Glomerular endothelial cell (primary cell): ENCODE results near the gene SNRPA. TPM values are rescaled to one million over a fixed set of nuclear protein-coding genes. Genes with fewer than 3 reads are reported as not detected.
"Not testable (repeated sequence)": the region's sequence is repeated elsewhere in the genome, so short reads cannot be mapped to it uniquely, and the experiment has no call there.

Experiments used
- DNase-seq: peaks from one replicate; pipeline ENCODE4 v3.0.0-alpha.2; 2011; ENCODE audit warnings: low read depth, low spot score; ENCODE audit errors: extremely low read depth
- total RNA-seq: library from RNA; depleted of rRNA; stranded (reverse); fragments of >200 nt; gene quantifications from 2 replicates; pipeline ENCODE4 v1.2.3, GENCODE V29; 2015

The SNRPA gene
- total RNA-seq, 1 donor from 2014 or later: 85.2 TPM

- no peak for DNase-seq
Observed at GRCh38 chr19:40775632-40776022, 24.6 kb downstream of the SNRPA start.

- DNase-seq: no peak
Observed at GRCh38 chr19:40776364-40776763, 25.4 kb downstream of the SNRPA start.

DNA sequence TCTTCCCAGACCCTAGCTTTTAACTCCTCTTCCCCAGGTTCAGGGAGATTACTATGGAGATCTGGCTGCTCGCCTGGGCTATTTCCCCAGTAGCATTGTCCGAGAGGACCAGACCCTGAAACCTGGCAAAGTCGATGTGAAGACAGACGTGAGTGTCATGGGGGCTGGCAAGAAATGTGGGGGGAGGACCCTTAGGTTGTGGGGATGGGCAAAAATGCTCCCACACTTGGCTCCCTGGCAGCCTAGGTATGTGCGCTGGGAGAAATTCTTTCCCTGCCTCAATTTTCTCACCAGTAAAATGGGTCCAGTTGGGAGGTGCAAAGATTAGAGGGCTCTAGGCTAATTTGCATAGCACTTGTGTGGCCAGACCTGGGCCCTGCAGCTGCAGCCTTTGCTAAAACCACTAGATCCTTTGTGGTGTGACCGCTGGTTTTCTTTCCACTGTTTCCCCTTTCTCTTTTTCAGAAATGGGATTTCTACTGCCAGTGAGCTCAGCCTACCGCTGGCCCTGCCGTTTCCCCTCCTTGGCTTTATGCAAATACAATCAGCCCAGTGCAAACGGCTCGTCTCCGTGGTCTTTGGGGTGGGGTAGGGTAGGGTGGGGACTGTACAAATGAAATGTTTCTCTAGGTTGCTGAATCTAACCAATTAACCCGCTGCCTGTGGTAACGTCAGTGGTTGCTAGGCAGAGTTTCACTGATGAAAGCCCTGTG lies 26.1 kb downstream of the SNRPA start:
- peak; percentile 84 for DNase-seq

DNA sequence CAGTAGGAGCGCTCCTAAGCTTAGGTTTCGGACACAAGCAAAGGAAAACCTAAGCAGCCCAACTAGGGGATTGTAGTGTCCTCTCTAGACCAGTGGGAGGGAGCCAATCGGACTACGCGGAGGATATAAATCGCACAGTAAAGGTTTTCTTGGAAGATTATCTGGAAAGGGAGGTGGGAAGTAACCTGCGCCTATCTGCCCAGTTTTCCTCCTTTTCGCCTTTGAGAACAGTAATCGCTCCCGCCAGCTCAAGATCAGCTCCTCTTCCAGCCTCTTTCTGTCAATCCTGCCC lies 26.6 kb downstream of the SNRPA start:
- DNase-seq: no peak

DNA sequence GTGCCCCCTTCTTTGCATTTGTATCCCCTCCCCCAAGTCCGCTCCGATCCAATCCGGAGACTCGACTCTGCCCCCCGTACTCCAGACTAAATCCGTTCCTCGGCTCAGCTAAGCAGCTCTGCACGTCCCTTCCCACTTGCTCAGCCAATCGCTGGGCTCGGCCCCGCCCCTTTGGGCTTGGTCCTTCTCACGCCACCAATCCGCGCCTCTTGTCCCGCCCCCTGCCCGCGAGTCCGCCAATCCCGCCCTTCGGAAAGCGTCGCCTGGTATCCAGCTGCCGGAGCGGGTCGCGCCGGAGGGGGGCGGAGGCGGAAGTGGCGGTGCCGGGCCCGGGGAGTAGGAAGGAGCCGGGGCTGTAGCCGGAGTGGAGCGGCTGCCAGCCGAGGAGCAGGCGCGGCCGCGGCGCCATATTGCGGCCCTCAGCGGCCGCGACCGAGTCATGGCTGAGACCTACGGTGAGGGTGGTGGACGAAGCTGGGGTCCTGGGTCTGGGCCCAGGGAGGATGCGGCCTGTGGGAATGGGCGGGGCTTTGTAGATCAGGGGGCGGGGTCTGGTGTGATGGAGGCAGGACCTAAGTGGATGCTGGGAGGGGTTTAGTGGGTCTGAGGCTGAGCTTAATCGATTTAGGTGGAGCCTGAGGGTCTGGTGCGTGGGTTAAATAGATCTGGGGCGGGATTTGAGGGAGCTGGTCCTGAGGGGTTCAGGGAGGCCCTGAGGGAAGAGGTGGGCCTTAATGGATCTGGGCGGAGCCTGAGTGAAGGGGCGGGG lies 27.1 kb downstream of the SNRPA start, which contains the start of gene RAB4B:
Gene RAB4B (plus strand): TSS at position 311 of the 769 bp plus-strand sequence. CDS start 129 bp downstream, at position 440.
- peak; percentile 92 for DNase-seq

DNA sequence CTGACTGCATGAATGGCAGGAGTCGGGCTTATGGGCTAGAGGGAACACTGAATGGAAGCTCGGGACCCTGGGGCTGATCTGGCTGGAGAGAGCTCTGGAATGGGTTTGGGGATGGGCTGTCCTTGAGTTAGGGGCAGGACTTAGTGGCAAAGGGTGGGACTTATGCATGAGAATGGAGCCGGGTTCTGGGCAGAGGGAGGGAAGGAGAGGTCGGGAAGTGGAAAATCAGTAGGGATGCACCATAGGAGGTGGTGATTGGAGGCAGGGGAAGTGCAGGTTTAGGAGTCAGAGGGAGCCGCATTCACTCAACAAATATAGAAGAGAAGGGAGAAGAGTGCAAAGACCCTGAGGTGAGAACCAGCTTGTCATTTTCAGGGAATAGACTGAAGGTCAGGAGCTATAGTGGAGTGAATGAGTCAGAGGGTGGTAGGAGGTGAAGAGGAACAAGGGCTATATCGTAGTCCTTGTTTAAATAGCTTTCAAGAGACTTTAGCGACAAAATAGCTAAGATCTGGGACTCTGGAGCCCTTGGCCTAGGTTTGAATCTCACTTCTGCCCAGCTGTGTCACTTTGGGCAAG lies 27.8 kb downstream of the SNRPA start:
- no peak for DNase-seq

GRCh38 chr19:40780582-40780981 lies 29.6 kb downstream of the SNRPA start:
- no peak for DNase-seq

DNA sequence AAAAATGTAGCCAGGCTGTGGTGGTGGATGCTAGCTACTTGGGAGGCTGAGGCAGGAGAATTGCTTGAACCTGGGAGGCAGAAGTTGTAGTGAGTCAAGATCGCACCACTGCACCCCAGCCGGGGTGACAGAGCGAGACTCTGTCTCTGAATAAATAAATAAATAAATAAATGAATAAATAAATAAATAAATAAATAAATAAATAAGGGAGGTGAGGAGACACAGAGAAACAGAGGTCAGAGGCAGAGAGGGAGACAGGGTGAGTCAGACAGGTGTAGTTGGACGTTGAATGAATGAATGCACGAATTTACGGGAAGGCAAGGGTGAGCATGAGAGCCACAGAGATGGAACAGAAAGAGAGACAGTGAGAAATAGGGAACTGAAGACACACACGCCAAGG lies 30.1 kb downstream of the SNRPA start:
- no peak for DNase-seq

- DNase-seq: no peak
Observed at GRCh38 chr19:40783711-40784110, 32.7 kb downstream of the SNRPA start.

DNA sequence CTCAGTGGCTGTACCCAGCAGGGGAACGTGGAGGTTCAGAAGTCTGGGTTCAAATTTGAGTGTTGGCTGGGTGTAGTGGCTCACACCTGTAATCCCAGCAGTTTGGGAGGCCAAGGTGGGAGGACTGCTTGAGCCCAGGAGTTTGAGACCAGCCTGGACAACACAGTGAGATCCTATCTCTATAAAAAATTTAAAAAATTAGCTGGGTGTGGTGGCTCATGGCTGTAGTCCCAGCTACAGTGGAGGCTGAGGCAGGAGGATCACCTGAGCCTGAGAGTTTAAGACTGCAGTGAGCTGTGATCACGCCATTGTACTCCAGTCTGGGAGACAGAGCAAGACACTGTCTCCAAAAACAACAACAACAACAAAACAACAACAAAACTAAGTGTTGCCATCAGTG lies 33.1 kb downstream of the SNRPA start:
- DNase-seq: not testable (repeated sequence)

DNA sequence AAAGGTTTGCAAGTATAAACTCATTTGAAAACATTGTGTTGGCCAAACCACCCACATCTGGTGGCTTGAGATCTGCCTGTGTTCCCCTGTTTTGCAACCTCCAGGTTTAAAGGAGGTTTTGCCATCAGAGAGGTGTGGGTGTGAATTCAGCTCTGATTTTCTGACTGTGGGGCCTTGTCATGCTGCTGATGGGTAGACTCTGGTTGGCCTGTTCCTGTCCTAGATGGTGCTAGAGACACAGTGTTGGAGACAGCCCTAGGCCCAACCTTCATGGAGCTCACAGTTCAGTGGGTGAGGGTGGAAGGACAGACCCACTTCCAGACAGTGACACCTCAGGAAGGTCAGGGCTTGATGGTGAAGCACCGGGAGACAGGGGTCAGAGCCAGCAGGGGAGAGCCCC lies 34.5 kb downstream of the SNRPA start:
- DNase-seq: no peak

DNA sequence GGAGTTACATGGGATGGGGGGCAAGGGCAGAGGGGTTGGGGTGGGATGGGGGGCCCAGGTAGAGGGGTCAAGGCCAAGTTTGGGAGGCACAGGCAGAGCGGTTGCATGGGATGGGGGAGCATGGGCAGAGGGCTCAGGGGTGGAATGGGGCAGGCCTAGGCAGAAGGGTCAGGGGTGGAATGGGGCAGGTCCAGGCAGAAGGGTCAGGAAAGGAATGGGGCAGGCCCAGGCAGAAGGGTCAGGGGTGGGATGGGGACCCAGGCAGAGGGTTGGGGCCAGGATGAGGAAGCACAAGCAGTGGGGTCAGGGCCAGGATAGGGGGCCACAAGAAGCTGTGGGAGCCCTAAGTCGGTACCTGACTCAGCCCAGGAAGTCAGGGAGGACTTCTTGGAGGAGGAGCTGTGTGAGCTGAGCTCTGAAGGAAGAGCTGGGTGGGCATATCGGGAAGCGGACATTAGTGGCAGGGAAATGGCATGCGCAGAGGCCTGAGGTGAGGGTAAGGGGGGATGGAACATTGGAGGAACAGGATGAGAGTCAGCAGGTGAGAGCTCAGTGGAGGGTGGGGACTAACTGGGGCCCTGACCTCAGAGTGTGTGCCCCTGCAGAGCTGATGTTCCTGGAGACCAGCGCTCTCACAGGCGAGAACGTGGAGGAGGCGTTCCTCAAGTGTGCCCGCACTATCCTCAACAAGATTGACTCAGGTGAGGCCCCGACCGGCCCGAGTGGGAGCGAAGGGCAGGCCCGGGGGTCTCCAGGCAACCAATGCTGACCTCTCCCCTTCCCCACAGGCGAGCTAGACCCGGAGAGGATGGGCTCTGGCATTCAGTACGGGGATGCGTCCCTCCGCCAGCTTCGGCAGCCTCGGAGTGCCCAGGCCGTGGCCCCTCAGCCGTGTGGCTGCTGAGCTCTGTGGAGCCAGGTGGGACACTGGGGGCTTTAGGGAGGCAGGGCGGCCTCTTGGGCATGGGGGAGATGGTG lies 35.3 kb downstream of the SNRPA start:
- DNase-seq: no peak

DNA sequence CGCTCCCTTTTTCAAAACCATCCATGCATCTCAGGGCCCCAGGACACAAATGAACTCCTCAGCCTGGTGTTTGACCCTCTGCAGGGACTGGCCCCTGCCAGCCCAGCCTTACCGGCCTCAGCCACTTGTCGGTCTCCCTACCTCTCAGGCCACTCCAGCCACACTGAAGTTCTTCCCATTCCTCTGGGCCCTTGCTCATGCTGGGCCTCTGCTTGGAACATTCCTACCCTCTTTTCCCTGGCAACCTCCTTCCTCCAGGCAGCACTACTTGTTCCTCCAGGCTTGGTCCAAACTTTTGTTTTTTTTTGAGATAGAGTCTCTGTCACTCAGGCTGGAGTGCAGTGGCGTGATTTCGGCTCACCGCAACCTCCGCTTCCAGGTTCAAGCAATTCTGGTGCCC lies 40.3 kb downstream of the SNRPA start:
- DNase-seq: no peak

DNA sequence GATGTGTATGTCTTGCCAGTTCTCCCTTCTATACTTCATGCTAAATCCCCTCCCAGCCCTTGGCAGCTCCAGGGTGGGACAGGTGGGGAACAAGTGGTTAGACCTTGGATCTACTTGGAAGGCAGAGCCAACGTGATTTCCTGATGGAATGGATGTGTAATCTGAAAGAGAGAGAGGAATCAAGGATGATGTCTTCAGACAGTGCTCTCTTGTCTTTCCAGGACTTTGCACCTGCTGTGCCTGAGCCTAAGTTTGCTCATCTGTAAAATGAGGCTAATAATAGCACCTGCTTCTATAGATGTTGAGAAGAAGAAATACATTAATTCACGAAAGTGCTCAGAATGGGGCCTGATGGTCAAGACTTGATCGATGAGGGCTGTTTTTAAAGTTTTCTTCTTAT lies 41.0 kb downstream of the SNRPA start:
- DNase-seq: no peak

GRCh38 chr19:40797166-40797962 lies 46.4 kb downstream of the SNRPA start:
- DNase-seq: no peak

- DNase-seq: no peak
Observed at GRCh38 chr19:40797963-40798682, 47.1 kb downstream of the SNRPA start.

DNA sequence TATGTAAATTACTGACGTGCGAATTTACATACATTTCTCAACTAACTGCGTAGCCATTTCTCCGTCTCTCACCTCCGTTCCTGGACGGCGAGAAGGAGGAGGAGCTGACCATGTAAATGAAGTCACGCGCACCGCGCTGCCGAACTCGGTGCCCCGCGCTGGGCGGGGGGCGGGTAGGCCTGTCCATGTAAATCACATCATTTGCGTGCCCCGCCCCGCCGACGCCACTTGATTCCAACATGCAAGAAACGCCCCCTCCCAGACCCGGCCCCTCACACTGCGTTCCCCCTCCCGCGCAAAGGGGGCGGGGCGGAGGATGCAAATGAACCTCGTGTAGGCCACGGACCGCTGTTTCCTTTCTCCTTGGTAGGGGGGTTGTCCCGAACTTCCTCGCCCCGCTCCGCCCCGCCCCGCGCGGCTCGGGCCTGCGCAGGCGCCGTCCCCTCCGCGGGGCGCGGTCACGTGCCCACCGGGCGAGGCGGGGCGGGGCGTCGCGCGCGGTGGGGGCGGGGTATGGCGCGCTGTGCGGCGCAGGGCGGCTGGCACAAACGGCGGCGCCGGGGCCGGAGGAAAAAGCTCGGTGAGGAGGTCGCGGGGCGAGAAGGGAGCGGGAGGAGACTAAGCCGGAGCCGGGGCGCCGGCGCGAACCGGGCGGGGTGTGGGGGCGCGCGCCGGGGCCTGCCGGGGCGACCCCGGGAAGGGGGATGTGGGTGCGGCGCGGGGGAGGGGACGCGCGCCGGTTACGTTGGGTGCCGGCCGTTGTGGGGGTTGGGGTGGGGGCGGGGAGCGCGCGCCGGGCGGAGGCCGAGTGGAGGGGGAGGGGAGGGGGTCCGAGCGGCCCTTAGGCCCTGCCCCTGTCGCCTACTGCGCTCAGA lies 47.9 kb downstream of the SNRPA start, which contains the start of gene EGLN2:
Gene EGLN2 (plus strand): TSS at position 509 of the 875 bp plus-strand sequence. CDS start 1,382 bp downstream, outside the sequence.
- DNase-seq: peak; percentile 77
